T-helper 2 cell treated with Interferon-gamma antibody and Interleukin-4, amounts not matched to agents 5 μg/mL and 100 μg/mL, for 36 hours (primary cell): Measurements from ENCODE around the gene FBXO42.

ENCODE experiments used
- DNase-seq: peaks from one replicate; pipeline ENCODE4 v3.0.0; 2021; ENCODE audit warnings: low spot score
- H3K27ac Mint-ChIP-seq: one replicate; pipeline ENCODE4 v1.8.0; 2021; ENCODE audit warnings: mild to moderate bottlenecking, mixed read lengths
- H3K27me3 Mint-ChIP-seq: one replicate; pipeline ENCODE4 v1.8.0; 2021; ENCODE audit warnings: low read depth, mixed read lengths
- H3K36me3 Mint-ChIP-seq: one replicate; pipeline ENCODE4 v1.8.0; 2021; ENCODE audit warnings: low read depth, mixed read lengths
- H3K4me1 Mint-ChIP-seq: one replicate; pipeline ENCODE4 v1.8.0; 2021; ENCODE audit warnings: low read depth, mixed read lengths
- H3K4me3 Mint-ChIP-seq: one replicate; pipeline ENCODE4 v1.8.0; 2022; ENCODE audit warnings: mild to moderate bottlenecking, moderate library complexity, mixed read lengths
- H3K9me3 Mint-ChIP-seq: one replicate; pipeline ENCODE4 v1.8.0; 2021; ENCODE audit warnings: mixed read lengths

Gene FBXO42

DNA sequence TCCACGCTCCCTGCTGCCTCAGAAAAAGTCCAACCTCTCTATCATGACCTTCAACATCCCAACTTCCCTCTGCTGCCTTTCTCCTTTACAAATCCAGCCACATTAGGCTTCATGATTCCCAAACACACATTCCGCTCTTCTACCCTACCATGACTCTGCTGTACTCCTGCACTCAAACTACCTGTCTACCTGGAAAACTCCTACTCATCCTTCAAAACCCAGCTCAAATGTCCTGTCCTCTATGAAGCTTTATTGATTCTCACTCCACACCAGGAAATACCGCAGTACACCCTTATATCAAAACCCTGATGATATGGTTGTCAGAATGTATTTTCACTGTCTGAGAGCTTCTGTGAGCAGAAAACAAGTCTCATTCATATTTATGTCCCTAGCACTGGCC is 148.7 kb downstream of the FBXO42 start:
- Mint-ChIP-seq H3K4me3 (no peak overlapping the region), H3K9me3 (no peaks in the 10 kb centered on the region), H3K36me3 (peaks cover 2% of the 10 kb centered on the region), H3K27ac (no peak overlapping the region), H3K27me3 (no peaks in the 10 kb centered on the region), H3K4me1 (peaks cover 9% of the 10 kb centered on the region)
- DNase-seq, result no peak

GRCh38 chr1:16202281-16203210 is 149.7 kb downstream of the FBXO42 start:
- peaks cover 12% of the 10 kb centered on the region for H3K4me1 Mint-ChIP-seq
- no peaks in the 10 kb centered on the region for H3K27me3 Mint-ChIP-seq
- H3K27ac Mint-ChIP-seq, result no peak overlapping the region
- no peak for DNase-seq
- no peaks in the 10 kb centered on the region for H3K9me3 Mint-ChIP-seq
- no peak overlapping the region for H3K4me3 Mint-ChIP-seq
- H3K36me3 Mint-ChIP-seq, result peaks cover 2% of the 10 kb centered on the region

DNA sequence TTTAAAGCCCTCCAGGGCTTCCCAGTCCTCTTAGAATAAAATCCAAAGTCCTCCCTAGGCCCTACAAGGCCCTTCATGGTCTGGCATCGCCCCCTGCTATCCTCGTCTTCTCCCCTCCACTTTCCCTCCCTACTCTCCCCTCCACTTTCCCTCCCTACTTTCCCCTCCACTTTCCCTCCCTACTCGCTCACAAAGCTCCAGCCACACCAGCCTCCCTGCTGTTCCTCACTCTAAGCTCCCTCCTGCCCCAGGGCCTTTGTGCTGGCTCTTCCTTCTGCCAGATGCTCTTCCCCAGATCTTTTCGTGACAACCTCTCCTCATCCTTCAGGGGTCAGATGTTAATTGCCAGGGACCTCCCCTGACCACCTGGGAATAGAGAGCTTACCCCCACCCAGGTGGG is 152.6 kb downstream of the FBXO42 start:
- Mint-ChIP-seq H3K27ac (no peak overlapping the region), H3K9me3 (no peaks in the 10 kb centered on the region), H3K27me3 (peaks cover 2% of the 10 kb centered on the region), H3K36me3 (peaks cover 2% of the 10 kb centered on the region), H3K4me3 (no peak overlapping the region), H3K4me1 (peaks cover 9% of the 10 kb centered on the region)
- DNase-seq, result no peak

DNA sequence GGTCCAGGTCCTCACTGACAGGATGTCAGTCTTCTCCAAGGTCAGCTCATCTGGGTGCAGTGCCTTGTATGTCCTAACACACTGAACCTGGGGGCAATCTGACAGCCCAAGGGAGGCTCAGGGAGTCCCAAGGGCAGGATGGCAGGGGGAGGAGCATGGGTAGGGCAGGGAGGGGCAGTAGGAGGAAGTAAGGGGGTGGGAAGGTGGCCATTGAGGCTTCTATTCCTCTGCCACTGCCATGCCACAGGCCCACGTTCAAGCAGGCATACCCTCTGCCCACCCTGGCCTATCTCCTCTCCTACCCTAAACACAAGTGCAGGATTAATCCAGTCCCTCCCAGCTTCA is 153.2 kb downstream of the FBXO42 start:
- Mint-ChIP-seq H3K4me1 (peaks cover 9% of the 10 kb centered on the region), H3K27me3 (peaks cover 5% of the 10 kb centered on the region), H3K9me3 (no peaks in the 10 kb centered on the region), H3K36me3 (peaks cover 2% of the 10 kb centered on the region), H3K4me3 (no peak overlapping the region), H3K27ac (no peak overlapping the region)
- DNase-seq, result no peak

DNA sequence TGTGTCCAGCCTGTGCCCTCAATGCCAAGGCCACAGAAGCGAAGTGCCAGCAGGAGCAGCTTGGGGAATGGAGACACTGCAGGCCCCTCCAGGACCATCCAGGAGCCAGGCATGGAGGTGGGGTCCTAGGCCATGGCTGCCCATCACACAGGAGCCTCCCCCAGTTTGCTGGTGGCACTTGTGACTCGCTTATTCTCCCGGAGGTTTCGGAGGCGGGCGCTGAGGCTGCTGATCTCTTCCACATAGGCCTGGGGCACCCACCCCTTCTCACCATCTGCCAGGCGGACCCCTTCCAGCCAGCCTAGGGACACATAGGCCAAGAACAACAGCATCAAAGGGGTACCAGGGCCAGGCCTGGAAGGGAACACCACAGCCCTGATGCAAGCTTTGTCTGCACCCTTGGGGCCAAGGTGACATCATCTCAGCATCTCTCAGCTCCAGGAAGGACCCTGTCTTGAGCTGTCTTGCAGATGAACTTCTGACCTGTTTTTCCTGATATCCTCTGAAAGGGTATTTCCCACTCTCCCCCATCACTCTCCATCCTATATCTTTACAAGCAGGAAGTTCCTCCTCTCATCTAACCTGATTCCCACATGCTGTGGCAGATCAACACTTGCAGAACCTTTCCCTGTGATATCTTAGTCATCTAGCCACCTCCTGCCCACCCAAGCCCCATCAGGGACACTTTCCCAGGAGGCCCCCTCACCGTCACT is 153.7 kb downstream of the FBXO42 start:
- Mint-ChIP-seq H3K27ac (no peak overlapping the region), H3K27me3 (peaks cover 5% of the 10 kb centered on the region), H3K36me3 (peaks cover 2% of the 10 kb centered on the region), H3K4me1 (peaks cover 9% of the 10 kb centered on the region), H3K4me3 (no peak overlapping the region), H3K9me3 (no peaks in the 10 kb centered on the region)
- no peak for DNase-seq

GRCh38 chr1:16196874-16197273 is 155.4 kb downstream of the FBXO42 start:
- Mint-ChIP-seq H3K36me3 (no peaks in the 10 kb centered on the region), H3K4me1 (peaks cover 9% of the 10 kb centered on the region), H3K27me3 (peaks cover 5% of the 10 kb centered on the region), H3K4me3 (no peak overlapping the region), H3K9me3 (no peaks in the 10 kb centered on the region), H3K27ac (no peak overlapping the region)
- DNase-seq, result no peak
